Skin epidermis (tissue), 12 donors: Measurements from ENCODE around the gene TSPAN3.

Source experiments
- H3K27ac ChIP-seq, 21 experiments: fragments of 200-600 bp; sonication (generic) in 11 of 21; one replicate each; pipeline ENCODE4 v1.5.0; 2020; ENCODE audit warnings: mild to moderate bottlenecking in 3 of 21, inconsistent platforms in 2 of 21, moderate library complexity in 2 of 21
- H3K4me3 ChIP-seq, 7 experiments: fragments of 200-600 bp; sonication (generic) in 2 of 7; one replicate each; pipeline ENCODE4 v1.5.0; 2020; ENCODE audit warnings: inconsistent platforms in 2 of 7, mild to moderate bottlenecking in 2 of 7, moderate library complexity in 1 of 7

TSPAN3 gene

GRCh38 chr15:77070495-77071304 is at the start of gene TSPAN3:
Gene TSPAN3, minus strand, starts transcription at chr15:77071109. Its CDS starts 155 bp downstream, at chr15:77070954.
- H3K4me3 ChIP-seq = peak within 1 kb of the TSS; percentile 62 to 92 (median 81)
- H3K27ac ChIP-seq = peak within 1 kb of the TSS; percentile 61 to 94 (median 83)

- Histone ChIP-seq H3K4me3 (no peak overlapping the region), H3K27ac (no peak overlapping the region)
Observed at GRCh38 chr15:77120576-77120975, 49.7 kb upstream of the TSPAN3 start.

GRCh38 chr15:77119446-77119845 is 48.5 kb upstream of the TSPAN3 start:
- peak overlapping the region in 4 of 21 experiments; percentile 6 to 45 (median 18) for H3K27ac ChIP-seq
- no peak overlapping the region for H3K4me3 ChIP-seq

GRCh38 chr15:77118882-77119321 is 48.0 kb upstream of the TSPAN3 start:
- Histone ChIP-seq H3K27ac (peak overlapping the region in 4 of 21 experiments; percentile 6 to 45 (median 18)), H3K4me3 (no peak overlapping the region)

- no peak overlapping the region for H3K27ac ChIP-seq
- H3K4me3 ChIP-seq = no peak overlapping the region
Observed at GRCh38 chr15:77115179-77115578, 44.3 kb upstream of the TSPAN3 start.

GRCh38 chr15:77112838-77113504 is 42.1 kb upstream of the TSPAN3 start:
- Histone ChIP-seq H3K4me3 (no peak overlapping the region), H3K27ac (no peak overlapping the region)

GRCh38 chr15:77111789-77112188 is 40.9 kb upstream of the TSPAN3 start:
- H3K27ac ChIP-seq = no peak overlapping the region

GRCh38 chr15:77107531-77108355 is 36.8 kb upstream of the TSPAN3 start:
- Histone ChIP-seq H3K4me3 (no peak overlapping the region), H3K27ac (peak overlapping the region in 1 of 21 experiments; percentile 19)

More at GRCh38 chr15:77111789-77112188, 40.9 kb upstream of the TSPAN3 start:
- H3K4me3 ChIP-seq = no peak overlapping the region

GRCh38 chr15:77107068-77107467 is 36.2 kb upstream of the TSPAN3 start:
- Histone ChIP-seq H3K27ac (peak overlapping the region in 3 of 21 experiments; percentile 23 to 25 (median 25)), H3K4me3 (no peak overlapping the region)

- Histone ChIP-seq H3K4me3 (no peak overlapping the region), H3K27ac (peak overlapping the region in 1 of 21 experiments; percentile 3)
Observed at GRCh38 chr15:77104155-77104554, 33.2 kb upstream of the TSPAN3 start.

GRCh38 chr15:77099741-77100463 is 29.0 kb upstream of the TSPAN3 start:
- Histone ChIP-seq H3K27ac (no peak overlapping the region), H3K4me3 (no peak overlapping the region)

GRCh38 chr15:77098572-77098971 is 27.7 kb upstream of the TSPAN3 start:
- Histone ChIP-seq H3K27ac (no peak overlapping the region), H3K4me3 (no peak overlapping the region)

- H3K4me3 ChIP-seq = no peak overlapping the region
- no peak overlapping the region for H3K27ac ChIP-seq
Observed at GRCh38 chr15:77097921-77098320, 27.0 kb upstream of the TSPAN3 start.

GRCh38 chr15:77097248-77097721 is 26.4 kb upstream of the TSPAN3 start:
- H3K27ac ChIP-seq = no peak overlapping the region
- no peak overlapping the region for H3K4me3 ChIP-seq

- Histone ChIP-seq H3K27ac (no peak overlapping the region), H3K4me3 (no peak overlapping the region)
Observed at GRCh38 chr15:77096541-77096940, 25.6 kb upstream of the TSPAN3 start.

GRCh38 chr15:77096138-77096537 is 25.2 kb upstream of the TSPAN3 start:
- no peak overlapping the region for H3K4me3 ChIP-seq
- no peak overlapping the region for H3K27ac ChIP-seq

GRCh38 chr15:77094397-77095030 is 23.6 kb upstream of the TSPAN3 start:
- Histone ChIP-seq H3K27ac (no peak overlapping the region), H3K4me3 (no peak overlapping the region)

GRCh38 chr15:77093436-77093835 is 22.5 kb upstream of the TSPAN3 start:
- no peak overlapping the region for H3K27ac ChIP-seq
- H3K4me3 ChIP-seq = no peak overlapping the region

GRCh38 chr15:77091097-77091496 is 20.2 kb upstream of the TSPAN3 start:
- no peak overlapping the region for H3K27ac ChIP-seq
- H3K4me3 ChIP-seq = no peak overlapping the region
